Neural progenitor cell (in vitro differentiated cells): ENCODE data around the gene RBM33.

Source experiments
- EZH2phosphoT487 ChIP-seq: fragments of 200-600 bp; sonication (generic); IDR thresholded peaks from 2 replicates; pipeline ENCODE4 v1.6.1; 2017; ENCODE audit warnings: antibody characterized with exemption
- TF ChIP-seq, protein P1 (sequence below): fragments of 200-600 bp; sonication (generic); IDR thresholded peaks from 2 replicates; pipeline ENCODE4 v1.5.1; 2017; ENCODE audit warnings: antibody characterized with exemption, mild to moderate bottlenecking

DNA sequence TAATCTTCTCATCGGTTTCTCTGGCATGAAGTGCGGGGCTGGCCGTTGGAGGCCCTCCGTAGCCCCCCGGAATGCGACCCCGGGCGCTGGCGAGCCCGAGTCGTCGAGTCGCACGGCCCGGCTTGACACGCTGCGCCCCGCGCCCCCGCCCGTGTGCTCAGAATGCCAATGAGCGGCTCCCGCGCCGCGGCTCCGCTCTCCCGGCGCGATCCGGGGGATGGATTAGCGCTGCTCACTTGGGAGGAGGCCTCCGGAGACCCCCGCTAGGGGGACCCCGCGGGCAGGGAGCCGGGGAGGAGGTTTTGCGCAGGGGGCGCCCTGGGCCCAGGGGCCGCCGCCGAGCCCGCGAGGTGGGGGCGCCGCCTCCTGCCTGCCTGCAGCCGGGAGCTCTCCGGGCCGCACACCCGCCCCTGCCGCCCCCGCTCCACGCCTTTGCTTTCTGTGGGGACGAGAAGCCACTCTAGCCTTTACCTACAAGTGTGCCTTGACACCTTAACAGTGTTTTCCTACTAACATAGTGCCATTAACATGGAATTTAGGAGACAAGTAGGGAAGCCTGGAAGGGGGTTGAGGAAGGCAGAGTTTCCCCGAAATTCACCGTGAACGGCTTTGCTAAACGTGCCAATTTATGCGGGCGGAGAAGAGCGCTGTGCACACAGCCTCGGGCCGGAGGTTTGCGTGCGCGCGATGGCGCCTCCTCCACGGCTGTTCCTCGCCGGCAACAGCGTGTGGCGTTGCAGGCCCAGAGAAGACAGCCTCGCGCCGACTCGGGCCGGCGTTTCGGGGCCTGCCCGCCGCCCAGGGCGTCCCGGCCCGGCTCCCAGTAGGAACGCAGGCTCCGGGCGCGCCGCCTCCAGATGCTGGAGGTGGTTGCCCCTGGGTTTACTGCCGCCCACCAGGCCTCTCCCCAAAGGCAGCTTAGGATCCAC lies 160.7 kb downstream of the RBM33 start:
- TF ChIP-seq, protein P1, sequence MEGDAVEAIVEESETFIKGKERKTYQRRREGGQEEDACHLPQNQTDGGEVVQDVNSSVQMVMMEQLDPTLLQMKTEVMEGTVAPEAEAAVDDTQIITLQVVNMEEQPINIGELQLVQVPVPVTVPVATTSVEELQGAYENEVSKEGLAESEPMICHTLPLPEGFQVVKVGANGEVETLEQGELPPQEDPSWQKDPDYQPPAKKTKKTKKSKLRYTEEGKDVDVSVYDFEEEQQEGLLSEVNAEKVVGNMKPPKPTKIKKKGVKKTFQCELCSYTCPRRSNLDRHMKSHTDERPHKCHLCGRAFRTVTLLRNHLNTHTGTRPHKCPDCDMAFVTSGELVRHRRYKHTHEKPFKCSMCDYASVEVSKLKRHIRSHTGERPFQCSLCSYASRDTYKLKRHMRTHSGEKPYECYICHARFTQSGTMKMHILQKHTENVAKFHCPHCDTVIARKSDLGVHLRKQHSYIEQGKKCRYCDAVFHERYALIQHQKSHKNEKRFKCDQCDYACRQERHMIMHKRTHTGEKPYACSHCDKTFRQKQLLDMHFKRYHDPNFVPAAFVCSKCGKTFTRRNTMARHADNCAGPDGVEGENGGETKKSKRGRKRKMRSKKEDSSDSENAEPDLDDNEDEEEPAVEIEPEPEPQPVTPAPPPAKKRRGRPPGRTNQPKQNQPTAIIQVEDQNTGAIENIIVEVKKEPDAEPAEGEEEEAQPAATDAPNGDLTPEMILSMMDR: peak; percentile 70
- peak; percentile 48 for TF ChIP-seq EZH2phosphoT487
